Coronary artery (tissue), 2 donors: ENCODE measurements around the gene CCDC3.
A peak's percentile ranks its signal among the peaks of the same experiment; 100 is the strongest.

Source experiments
- DNase-seq: peaks from one replicate; pipeline ENCODE4 v3.0.0-alpha.2; 2017; ENCODE audit warnings: low spot score
- H3K27ac ChIP-seq, 2 donors: fragments of 200-600 bp; sonication (generic); one replicate each; pipeline ENCODE4 v1.5.1; 2016 to 2019
- H3K4me3 ChIP-seq: fragments of 200-600 bp; sonication (generic); 2 replicates; pipeline ENCODE4 v1.5.1; 2016; ENCODE audit warnings: mild to moderate bottlenecking, moderate library complexity
- CTCF ChIP-seq: fragments of 200-600 bp; sonication (generic); IDR thresholded peaks from one replicate; pipeline ENCODE4 v1.5.1; 2019; ENCODE audit warnings: antibody characterized with exemption

CCDC3 gene

GRCh38 chr10:12966067-12966466 lies 35.4 kb downstream of the CCDC3 start:
- Histone ChIP-seq H3K27ac (peak overlapping the region; percentile 39 to 49), H3K4me3 (no peak overlapping the region)
- TF ChIP-seq CTCF: no peak
- DNase-seq: no peak

GRCh38 chr10:12965571-12965970 lies 35.9 kb downstream of the CCDC3 start:
- no peak for DNase-seq
- no peak for TF ChIP-seq CTCF
- no peak overlapping the region for H3K4me3 ChIP-seq
- H3K27ac ChIP-seq: peak overlapping the region; percentile 39 to 49

GRCh38 chr10:12962556-12962955 lies 39.0 kb downstream of the CCDC3 start:
- TF ChIP-seq CTCF: no peak
- H3K27ac ChIP-seq: peak overlapping the region; percentile 76 to 94
- no peak for DNase-seq
- H3K4me3 ChIP-seq: no peak overlapping the region

- H3K27ac ChIP-seq: peak overlapping the region; percentile 76 to 94
- H3K4me3 ChIP-seq: peak overlapping the region; percentile 55
- no peak for TF ChIP-seq CTCF
- DNase-seq: peak; percentile 75
Measured at GRCh38 chr10:12961416-12962205, 39.9 kb downstream of the CCDC3 start.

GRCh38 chr10:12960941-12961340 lies 40.6 kb downstream of the CCDC3 start:
- H3K4me3 ChIP-seq: peak overlapping the region; percentile 55
- peak overlapping the region; percentile 76 to 94 for H3K27ac ChIP-seq

GRCh38 chr10:12960334-12960898 lies 41.1 kb downstream of the CCDC3 start:
- Histone ChIP-seq H3K4me3 (peak overlapping the region; percentile 55), H3K27ac (peak overlapping the region; percentile 76 to 94)
- TF ChIP-seq CTCF: no peak
- peak; percentile 86 for DNase-seq

More at GRCh38 chr10:12960941-12961340, 40.6 kb downstream of the CCDC3 start:
- peak; percentile 76 for DNase-seq
- no peak for TF ChIP-seq CTCF
